GM18519 (cell line): ENCODE data around the gene ZNF626.
"Not testable (repeated sequence)": the region's sequence is repeated elsewhere in the genome, so short reads cannot be mapped to it uniquely, and the experiment has no call there.

Experiments used
- ATAC-seq: cut with Tn5 transposase; IDR thresholded peaks from one replicate; pipeline ENCODE4 v1.9.1; 2021; ENCODE audit warnings: mild to moderate bottlenecking, moderate library complexity; ENCODE audit not compliant: unreplicated experiment, low FRiP score

The ZNF626 gene

DNA sequence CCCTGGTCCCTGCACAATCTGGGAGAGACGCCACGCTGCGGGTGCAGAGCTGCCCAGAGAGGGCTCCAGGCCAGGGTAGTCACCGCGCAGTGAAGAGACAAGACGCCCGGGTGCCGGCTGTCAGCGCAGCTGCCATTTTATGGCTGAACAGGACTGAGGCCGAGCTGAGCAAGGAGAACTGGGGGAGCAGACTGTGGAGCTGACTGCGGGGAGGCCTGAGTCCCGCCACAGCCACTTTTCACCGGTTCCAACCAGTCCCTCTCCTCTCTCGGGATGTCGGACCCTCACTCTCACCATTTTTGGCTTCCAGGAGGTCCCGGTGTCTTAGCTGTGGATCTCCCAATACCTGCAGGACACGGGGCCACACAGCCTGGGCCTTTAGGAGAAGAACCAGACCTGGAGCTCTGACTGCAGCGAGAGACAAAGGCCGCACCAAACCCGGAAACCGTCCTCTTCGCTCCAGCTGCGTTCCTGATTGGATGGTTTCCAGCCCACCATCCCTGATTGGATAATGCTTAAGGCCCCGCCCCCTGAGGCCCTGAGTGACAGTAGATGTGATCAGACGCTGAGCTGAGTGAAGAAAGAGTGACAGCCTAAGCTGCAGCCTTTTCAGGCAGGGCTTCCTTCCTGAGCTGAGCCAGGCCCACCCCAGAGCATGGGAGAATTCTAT is at the start of gene ZNF626:
Gene ZNF626 (minus strand): TSS at position 422 of the 670 bp plus-strand sequence. CDS start 125 bp downstream, at position 297.
- peak; percentile 85 for ATAC-seq

DNA sequence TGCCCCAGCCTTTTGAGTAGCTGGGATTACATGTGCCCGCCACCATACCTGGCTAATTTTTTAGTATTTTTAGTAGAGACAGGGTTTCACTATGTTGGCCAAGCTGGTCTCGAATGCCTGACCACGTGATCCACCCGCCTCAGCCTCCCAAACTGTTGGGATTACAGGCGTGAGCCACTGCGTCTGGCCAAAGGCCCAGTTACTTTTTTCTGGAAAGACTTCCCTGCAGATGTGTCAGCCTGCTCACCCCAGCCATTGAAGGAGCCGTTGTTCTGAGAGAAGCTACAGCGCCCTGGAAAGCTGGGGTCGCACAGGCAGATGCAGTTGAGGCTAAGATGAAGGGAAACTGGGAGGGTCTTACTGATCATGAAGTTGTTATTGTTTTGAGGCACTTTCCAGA is 7.9 kb upstream of the ZNF626 start:
- no peak for ATAC-seq

DNA sequence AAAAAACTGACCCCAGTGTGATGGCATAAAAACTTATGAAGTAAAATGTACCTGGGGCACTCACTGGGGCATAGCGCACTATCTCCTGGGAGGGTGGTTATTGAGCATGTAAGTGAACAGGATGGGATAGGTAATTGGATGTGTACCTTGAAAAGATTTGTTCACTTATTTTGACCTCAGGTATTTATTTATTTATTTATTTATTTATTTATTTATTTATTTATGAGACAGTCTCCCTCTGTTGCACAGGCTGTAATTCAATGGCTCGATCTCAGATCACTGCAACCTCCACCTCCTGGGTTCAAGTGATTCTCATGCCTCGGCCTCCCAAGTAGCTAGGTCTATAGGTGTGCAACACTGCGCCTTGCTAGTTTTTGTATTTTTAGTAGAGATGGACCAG is 5.9 kb upstream of the ZNF626 start:
- no peak for ATAC-seq

DNA sequence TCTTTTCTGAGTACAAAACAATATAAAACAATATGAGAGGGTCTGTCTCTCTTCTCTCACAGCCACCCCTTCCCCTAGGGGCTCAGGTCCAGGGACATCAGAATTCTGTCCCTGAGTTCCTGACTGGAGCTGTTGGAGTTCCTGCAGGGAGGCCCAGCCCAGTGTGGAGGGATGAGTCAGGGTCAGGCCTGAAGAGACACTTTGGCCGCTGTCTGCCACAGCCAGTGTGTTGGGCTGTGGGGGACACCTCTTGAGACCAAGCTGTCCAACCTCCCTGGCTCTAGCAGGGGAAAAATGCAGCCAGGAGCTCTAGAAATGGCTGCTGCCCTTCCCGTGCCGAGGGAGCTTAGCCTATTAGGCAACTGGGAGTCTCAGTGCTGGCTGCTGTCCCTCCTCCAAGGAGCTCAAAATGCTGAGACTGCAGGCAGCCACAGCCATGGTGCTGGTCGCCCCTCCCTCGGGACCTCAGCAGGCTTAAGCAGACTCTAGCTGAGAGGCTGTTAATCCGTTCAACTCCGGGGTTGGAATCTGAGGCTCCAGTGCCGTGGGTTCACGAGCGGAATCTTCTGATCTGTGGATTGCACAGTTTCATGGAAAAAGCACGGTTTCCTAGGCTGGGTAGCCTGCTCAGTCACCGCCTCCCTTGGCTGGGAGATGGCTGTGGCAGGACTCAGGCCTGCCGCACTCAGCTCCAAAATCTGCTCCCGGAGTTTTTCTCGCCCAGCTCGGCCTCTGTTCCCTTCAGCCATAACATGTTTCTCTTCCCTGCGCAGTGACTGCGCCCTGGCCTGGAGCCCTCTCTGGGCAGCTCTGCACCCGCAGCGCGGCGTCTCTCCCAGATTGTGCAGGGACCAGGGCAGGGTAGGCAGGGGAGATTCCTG is 3.8 kb upstream of the ZNF626 start:
- ATAC-seq, result no peak

DNA sequence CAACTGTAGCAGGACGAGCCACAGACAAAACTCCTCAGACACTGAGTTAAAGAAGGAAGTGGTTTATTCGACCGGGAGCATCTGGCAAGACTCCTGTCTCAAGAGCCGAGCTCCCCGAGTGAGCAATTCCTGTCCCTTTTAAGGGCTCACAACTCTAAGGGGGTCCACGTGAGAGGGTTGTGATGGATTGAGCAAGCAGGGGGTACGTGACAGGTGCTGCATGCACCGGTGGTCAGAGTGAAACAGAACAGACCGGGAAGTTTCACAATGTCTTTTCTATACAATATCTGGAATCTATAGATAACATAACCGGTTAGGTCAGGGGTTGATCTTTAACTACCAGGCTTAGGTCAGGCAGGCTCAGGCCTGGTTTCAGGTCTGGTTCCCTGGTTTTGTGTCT is 3.1 kb upstream of the ZNF626 start:
- ATAC-seq, result not testable (repeated sequence)

DNA sequence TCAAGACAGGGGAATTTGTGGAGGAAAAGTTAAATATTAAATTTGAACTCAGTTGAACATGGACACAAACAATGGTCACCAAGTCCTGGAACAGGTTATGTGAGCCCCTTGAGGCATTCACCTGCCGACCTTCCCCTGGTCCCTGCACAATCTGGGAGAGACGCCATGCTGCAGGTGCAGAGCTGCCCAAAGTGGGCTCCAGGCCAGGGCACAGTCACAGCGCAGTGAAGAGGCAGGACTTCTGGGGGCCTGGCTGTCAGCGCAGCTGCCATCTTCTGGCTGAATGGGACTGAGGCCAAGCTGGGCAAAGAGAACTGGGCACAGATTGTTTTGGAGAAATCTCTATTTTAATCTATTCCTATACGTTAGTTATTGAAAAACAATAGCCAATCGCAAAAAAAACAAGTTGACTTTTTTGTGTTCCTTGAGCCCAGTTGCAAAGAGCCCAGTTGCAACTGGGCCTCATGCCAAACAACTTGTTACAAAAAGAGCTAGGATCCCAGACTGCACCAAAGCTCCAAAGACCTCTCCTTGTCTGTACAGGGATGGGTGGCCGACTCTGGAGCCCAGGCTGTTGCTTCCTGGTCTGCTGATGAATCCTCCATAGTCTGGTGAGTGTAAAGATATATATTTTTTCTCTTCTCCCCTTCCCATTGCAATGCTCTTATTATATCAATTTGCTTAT is 1.2 kb upstream of the ZNF626 start:
- ATAC-seq, result no peak

DNA sequence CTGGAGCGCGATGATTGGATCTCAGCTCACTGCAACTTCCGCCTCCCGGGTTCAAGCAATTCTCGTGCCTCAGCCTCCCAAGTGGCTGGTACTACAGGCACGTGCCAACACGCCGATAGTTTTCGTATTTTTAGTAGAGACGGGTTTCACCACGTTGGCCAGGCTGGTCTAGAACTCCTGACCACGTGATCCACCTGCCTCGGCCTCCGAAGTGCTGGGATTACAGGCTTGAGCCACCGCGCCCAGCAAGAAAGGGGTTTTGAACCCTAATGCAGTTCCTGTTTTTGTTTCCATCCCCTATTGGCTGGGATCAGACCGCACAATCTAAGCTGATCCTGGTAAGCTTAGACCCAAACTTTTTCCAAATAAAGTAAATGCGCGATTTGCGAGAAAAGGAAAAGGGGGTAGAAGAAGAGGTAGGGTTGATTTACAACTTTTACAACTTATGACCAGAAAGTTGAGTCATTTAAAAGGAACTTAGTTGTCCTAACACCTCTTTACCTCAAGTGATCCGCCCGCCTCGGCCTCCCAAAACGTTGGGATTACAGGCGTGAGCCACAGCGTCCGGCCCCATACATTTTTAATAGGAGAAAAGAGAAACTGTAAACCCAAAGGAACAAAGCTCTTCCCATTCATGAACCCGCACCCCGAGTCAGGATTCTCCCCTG is 764 bp downstream of the ZNF626 start:
- no peak for ATAC-seq

DNA sequence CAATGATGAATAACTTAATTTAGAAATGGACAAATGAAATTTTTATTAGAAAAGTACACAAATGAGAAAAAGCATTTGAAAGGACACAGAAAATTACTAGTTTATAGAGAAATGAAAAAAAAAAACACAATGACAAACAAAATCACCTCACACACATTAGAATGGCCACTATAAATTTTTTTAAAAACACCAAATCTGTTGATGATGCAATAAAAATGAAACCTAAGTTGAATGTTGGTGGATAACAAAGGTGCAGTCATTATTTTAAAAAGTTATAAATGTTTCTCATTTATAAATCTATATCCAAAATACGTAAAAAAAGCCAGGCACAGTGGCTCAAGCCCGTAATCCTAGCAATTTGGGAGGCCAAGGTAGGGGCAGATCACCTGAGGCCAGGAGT is 20.8 kb downstream of the ZNF626 start:
- no peak for ATAC-seq

DNA sequence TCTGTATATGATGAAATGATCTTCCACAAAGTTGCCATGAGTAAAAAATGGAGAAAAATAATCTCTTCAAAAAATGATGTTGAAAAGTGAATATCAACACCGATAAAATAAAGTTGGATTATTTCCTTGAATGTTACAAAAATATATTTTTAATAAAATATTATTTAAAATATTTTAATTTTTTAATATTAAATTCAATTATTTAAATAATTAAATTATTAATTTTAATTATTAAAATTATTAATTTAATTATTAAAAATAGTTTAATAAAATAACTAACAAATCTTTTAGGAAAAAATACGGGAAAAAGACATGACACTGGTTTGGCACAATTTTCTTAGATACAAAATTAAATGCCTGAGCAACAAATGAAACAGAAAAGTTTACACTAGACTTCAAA is 21.3 kb downstream of the ZNF626 start:
- no peak for ATAC-seq

DNA sequence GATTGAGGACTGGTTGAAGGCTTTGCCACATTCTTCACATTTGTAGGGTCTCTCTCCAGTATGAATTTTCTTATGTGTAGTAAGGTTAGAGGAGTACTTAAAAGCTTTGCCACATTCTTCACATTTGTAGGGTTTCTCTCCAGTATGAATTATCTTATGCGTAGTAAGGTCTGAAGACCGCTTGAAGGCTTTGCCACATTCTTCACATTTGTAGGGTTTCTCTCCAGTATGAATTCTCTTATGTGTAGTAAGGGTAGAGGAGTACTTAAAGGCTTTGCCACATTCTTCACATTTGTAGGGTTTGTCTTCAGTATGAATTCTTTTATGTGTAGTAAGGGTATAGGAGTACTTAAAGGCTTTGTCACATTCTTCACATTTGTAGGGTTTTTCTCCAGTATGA is 36.8 kb downstream of the ZNF626 start:
- not testable (repeated sequence) for ATAC-seq

DNA sequence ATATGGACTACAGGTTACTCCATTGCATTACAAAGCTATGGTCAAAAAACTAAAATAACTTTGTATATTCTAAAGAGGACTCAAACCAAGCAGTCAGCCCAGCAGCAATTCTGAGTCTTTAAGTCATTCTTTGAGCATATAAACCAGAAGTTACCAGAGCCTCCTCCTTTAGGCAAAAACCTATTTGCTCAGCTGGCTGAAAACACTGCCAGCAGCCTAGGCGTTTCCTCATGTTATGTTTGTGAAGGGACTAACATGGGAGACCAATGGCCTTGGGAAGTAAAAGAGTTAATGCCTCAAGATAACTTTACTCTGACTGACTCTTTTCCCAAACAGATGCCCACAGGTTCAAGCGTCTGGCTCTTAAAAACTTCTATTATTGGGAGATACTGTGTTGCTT is 45.3 kb downstream of the ZNF626 start:
- ATAC-seq, result no peak

DNA sequence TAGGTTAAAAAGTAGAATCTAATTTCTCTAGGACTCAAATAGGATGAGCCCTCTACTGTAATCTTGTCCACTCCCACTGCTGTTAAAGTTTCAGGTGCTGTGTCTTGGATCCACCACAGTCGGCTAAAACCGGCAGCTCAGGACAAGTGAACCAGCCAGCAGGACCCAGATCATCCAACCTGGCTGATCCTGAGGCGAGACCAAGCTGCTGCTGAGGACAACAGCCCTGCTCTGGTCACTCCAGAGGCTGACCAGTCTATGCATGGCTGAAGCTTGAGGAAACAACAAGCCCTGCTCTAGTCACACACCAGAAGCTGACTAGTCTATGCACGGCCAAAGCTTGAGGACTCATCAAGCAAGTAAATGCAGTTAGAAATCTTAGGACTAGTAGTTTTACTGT is 46.4 kb downstream of the ZNF626 start:
- not testable (repeated sequence) for ATAC-seq

DNA sequence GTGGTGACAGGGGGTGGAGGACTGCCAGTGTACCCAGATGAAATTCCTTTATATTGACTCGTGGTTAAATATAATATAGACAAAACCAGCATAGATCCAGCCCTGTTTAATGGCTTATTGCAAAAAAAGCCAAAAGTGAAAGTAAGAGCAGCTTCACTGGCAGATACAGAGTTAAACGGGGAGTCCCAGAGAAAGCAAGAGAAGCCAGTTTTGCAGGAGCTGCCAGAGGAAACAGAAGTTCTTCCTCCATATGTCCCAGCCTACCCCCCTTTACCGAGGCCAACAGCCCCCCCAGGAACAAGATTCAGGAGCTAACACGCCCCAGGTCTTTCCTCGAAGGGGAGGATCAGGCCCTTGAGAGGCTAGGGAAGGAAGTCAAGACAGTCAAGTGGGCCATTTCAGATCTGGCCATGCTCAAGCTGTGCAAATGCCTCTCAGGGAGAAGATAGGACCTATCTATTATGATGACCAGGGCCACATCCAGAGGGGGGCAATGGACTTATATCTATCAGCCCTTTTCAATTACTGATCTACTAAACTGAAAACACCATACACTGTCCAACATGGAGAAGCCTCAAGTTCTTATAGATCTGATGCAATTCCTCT is 48.6 kb downstream of the ZNF626 start:
- ATAC-seq, result no peak

DNA sequence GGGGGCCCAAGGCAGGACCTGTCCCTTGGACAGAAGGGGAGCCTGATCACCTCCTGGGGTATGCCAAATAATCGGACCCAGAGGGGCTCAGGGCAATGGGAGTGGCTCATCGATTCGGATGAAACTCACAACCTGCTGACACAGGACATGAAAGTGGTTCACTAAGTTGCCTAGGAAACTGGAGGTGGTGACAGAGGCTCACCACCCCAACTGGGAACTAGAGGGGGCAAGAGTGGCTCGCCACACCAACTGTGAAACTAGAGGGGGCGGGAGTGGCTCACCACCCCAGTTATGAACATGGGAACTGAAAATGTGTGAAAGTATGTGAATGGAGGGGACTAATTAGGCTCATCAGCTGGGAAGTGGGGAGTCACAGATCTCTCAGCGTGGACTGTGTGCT is 49.5 kb downstream of the ZNF626 start:
- ATAC-seq, result no peak

DNA sequence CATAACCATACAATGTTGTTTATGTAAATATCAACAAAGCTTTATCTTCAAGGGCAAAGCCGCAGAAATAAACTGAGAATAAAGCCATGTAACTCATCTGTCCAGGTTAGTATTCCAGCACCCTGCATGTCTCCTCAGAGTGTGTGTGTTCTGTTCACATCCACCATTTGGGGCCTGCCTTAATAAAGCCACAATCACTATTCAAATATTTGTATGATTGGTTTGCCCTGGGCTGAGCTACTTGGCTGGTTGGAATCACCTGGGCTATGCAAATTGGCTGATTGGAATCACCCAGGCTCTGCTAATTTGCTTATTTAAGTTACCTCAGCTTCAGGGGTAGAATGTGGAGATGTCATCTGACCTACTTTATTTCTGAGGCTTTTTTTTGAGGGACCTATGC is 53.4 kb downstream of the ZNF626 start:
- ATAC-seq, result no peak
